LNCAP (cell line): ENCODE measurements around the gene INPP5A.

ENCODE experiments used
- TF ChIP-seq, protein P1 (sequence below): fragments of 450-650 bp; IDR thresholded peaks from 2 replicates; pipeline ENCODE4 v1.5.1; 2017; ENCODE audit warnings: mild to moderate bottlenecking

INPP5A gene

DNA sequence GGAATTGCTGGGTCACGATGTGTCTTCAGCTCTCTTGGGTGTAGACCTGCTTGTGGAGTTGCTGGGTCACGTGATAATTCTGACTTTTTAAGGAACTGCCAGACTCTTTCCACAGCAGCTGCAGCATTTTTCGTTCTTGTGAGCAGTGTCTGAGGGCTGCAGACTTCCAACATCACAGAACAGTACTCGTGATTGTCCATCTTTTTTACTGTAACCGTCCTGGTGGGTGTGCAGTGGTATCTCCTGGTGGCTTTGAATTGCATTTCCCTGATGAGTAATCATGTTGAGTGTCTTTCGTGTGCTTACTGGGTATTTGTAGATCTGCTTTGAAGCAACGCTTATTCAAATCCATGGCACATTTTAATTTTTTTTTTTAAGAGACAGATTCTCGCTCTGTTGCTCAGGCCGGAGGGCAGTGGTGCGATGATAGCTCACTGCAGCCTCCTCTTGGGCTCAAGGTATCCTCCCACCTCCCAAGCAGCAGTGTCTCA, 22.7 kb downstream of the INPP5A start:
- TF ChIP-seq, protein P1, sequence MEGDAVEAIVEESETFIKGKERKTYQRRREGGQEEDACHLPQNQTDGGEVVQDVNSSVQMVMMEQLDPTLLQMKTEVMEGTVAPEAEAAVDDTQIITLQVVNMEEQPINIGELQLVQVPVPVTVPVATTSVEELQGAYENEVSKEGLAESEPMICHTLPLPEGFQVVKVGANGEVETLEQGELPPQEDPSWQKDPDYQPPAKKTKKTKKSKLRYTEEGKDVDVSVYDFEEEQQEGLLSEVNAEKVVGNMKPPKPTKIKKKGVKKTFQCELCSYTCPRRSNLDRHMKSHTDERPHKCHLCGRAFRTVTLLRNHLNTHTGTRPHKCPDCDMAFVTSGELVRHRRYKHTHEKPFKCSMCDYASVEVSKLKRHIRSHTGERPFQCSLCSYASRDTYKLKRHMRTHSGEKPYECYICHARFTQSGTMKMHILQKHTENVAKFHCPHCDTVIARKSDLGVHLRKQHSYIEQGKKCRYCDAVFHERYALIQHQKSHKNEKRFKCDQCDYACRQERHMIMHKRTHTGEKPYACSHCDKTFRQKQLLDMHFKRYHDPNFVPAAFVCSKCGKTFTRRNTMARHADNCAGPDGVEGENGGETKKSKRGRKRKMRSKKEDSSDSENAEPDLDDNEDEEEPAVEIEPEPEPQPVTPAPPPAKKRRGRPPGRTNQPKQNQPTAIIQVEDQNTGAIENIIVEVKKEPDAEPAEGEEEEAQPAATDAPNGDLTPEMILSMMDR = no peak

DNA sequence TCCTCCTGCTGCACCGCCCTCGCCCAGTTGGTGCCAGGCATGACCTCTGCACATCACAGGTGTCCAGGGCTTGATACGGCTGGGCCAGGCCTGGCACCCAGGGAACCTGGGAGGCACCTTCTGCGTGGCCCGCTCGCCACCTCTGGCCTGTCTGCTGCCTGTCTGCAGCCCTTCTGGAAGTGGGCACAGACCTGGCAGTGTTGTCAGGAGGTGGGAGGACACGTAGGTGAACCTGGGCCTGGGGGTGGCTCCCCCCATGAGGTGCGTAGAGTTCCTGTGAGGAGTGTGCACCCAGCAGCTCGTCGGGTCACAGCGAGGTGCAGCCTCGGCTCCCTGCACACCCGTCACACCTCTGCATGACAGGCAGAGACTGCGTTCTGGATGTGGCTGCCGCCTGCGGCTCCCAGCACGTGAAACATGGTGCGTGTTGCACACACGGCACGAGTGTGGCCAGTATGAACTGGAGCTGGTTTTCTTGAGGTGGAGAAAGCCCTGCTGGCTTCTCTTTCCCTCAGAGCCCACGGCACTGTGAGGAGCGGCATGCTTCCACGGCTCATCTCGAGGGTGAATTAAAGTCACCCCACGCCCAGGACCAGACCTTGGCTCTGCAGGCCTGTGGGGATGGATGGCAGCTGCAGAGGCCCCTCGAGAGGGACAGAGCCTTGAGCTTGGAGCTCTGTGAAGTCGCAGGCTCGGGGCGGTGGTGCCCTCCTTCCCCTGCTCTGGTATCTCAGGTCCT, 24.8 kb downstream of the INPP5A start:
- TF ChIP-seq, protein P1 = no peak

DNA sequence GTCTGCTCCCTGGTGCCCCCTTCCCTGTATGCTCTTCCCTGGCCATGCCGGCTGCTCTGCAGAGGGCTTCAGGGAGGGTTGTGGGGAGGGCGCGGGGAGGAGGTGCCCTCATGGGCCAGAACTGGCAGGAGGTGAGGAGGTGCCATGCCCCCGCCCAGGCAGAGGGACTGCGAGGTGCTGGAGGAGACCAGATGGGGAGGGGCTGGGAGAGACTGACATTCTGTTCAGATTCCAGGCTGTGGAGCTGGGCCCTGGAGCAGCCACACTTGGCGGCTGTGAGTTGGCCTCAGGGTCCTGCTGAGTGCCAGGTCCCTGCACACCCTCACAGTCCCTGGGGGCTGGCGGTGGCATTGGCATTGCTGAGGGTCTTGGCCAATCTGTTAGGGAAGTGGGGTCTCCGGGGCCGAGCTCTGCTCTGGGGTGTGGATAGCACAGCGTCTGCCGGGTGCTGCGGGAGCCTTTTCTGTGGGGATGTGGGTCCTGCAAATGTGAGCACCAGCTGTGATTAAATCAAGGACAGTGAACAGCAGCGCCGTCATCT, 25.4 kb downstream of the INPP5A start:
- TF ChIP-seq, protein P1 = no peak

DNA sequence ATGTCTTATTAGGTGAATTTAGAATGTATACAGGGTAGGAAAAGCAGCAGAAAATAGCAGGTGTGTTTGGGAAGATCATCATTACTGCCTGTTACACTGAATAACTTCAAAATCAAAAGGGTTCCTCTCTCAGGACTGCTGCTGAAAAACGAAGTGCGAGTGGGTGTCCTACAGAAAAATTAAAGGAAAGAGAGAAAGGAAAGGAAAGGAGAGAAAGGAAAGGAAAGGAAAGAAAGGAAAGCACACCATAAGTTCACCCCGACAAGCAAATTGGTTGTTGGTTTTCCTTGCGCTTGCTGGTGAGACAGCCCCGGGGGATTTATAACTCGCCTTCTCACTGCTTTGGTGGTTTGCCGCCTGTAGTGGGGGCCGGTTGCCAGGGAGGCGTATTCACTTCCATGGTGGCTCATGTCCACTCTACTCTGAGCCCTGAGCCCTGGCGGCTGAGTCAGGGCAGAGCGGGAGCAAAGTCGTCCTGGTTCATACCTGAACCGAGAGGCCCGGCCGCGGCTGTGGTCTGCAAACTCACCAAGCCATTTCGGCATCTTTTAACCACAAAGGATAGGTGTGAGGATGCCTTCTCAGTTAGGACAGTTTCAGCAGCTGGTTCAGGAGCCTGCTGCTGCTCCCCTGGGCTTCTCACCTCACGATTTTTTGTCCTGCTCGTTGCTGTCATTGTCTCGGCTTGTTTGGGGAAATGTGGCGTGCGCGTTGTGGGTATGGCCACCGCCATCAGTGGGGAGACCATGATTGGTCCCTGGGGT, 26.1 kb downstream of the INPP5A start:
- TF ChIP-seq, protein P1 = no peak

DNA sequence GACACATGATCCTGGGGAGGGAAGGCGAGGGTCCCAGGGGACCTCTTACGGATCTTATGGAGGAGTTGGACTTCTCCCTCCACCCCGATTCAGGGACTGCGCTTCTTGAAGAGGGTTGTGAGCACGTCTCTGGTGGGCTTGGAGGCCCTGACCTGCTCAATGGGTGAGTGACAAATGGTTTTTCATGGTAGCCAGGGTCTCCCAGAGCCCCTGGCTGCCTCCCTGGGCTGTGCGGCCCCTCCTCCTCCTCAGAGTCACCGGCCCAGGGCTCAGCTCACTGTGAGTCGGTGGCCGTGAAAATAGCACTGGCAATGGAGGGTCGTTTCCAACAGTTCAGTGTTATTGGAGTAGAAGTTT, 26.6 kb downstream of the INPP5A start:
- TF ChIP-seq, protein P1 = no peak

DNA sequence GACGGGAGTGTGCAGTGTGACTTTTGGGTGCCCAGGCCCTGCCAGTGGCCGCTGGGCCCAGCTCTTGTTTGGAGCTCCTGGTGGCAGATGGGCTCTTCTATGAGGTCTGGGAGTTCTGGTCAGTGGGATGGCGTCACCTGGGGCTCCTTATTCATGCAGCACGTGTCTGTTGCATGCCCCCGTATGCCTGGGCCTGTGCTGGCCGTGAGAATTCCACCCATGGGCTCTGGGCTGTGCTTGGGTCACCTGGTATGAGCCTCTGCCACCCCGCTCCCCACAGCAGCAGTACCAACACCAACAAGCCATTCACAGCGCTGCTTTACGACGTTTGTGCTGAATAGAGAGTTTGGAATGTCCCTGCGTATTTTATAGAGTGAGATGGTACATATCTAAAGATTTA, 27.1 kb downstream of the INPP5A start:
- TF ChIP-seq, protein P1 = no peak

DNA sequence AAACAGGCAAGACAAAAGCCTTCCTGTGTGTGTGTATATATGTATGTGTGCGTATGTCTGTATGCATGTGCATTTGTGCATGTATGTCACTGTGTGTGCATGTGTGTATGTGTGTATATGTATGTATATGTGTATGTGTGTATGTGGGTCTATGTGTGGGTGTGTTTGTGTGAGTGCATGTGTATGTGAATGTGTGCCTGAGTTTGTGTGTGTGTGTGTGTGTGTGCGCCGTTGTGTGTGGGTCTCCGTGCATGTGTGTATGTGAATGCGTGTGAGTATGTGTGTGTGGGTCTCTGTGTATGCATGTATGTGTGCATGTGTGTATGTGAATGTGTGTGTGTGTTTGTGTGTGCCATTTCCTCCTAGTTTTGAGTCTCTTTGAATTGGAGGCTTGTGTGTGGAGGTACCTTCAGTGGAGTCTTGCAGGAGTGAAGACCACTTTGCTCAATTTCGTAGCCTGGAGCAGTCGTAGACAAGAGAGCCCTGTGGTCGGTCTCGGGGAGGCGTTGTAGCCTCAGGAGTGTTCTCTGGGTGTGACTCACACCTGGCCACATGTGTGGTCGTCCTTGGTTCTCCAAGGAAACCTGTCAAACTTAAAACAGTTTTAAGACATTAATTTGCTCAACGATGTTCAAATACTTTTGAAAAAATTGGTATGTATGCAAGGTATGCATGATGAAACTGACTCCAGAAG, 28.1 kb downstream of the INPP5A start:
- TF ChIP-seq, protein P1 = no peak
